Right renal pelvis (tissue), 4 donors: ENCODE data around the gene CYS1. TPM values are rescaled to one million over a fixed set of nuclear protein-coding genes. Genes with fewer than 3 reads are reported as not detected.

Experiments used
- DNase-seq, 4 donors: peaks; one replicate each; pipeline ENCODE4 v3.0.0-alpha.2; 2013; ENCODE audit warnings: low read depth in 4 of 4, low spot score in 3 of 4, missing footprints in 1 of 4
- polyA plus RNA-seq, 4 donors: library from polyadenylated mRNA; unstranded; fragments of 120-200 nt; gene quantifications; one replicate each; pipeline ENCODE4 v1.2.1, GENCODE V29; 2013; ENCODE audit not compliant: insufficient read length in 4 of 4

CYS1 gene
- polyA plus RNA-seq, 4 donors: 94.3 to 133 (median 103) TPM

DNA sequence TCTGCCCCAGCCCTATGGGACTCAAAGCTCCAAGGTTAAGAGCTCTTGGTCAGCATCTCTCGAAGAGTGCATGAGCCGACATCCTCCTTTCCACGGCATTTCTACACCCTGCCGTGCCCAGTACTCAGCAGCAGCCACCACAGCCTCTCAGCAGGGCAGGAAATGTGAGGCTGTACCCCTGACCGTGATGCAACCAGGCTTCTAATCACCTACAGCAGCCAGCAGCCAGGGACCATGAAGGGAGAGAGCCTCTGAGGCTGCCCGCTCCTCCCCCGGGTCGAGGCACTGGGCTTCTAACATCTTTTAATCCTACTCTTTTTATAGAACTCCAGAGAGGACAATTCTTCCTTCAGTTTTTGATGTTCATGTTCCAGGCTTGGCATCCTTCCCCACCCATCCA, 6.5 kb downstream of the CYS1 start:
- DNase-seq: no peak

DNA sequence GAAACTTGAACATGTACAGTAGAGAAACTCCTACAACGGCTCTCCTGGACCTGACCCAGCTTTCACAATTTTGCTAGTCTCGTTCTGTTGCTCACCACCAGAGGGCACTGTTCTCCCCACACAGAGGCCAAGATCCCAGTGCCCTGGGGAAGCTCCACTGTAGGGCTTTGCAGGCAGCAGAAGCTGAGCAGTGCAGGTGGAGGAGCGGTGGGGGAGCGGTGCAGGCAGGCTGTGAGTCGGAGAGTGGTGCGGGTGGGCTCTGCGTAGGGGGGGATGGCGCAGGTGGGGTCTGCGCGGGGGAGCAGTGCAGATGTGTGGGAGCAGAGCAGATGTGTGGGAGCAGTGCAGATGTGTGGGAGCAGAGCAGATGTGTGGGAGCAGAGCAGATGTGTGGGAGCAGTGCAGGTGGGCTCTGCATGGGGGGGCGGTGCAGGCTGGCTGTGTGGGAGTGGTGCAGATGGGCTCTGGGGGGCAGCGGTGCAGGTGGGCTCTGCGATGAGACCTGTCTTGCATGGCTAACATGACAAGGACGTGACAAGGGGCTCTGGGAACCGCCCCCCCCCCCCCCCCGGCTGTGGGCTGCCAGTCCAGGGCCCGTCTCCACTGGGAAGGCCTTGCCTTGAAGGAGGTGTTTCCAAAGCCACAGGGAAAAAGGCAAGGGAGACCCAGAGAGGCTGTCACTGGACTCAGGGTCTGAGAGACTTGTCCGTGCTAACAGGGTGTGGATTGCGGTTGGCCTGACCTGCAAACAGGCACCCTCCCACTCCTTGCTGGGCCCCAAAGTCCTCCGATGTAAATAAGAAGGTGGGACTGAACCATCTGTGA, 7.3 kb downstream of the CYS1 start:
- peak; percentile 79 to 88 (median 84) for DNase-seq

DNA sequence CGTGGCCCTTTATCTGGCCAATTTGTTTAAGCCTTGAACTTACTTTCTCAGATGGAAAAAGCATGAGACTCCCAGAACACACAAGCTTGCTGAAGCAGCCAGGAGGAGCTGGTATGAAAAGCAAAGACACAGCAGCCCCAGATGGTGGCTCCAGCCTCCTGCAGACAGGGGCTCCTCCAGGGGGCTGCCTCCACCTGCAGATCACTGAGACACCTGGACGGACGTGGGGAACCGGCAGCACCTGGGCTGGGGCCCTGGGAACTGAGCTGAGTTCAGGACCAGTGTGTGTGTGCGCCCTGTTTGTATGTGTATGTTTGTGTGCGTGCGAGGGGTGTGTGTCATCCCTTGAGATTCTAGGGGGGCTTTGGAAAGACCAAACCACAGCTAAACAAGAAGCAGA, 8.6 kb downstream of the CYS1 start:
- no peak for DNase-seq

DNA sequence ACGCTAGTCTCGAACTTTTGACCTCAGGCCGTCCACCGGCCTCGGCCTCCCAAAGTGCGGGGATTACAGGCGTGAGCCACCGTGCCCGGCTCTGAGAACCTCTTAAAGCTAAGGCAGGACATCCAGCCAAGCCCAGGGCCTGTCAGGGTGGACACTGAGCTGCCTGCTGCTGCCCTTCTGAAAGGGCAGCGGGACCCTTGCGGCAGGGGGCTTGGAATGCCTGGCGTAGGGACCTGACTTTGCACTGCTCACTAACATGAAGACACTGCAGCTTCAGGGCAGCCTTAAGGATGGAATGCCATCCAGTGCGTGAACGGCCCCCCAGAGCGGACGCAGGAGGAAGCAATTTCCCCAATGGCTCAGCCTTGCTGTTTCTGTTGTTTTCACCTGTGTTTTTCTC, 9.0 kb downstream of the CYS1 start:
- DNase-seq: no peak

DNA sequence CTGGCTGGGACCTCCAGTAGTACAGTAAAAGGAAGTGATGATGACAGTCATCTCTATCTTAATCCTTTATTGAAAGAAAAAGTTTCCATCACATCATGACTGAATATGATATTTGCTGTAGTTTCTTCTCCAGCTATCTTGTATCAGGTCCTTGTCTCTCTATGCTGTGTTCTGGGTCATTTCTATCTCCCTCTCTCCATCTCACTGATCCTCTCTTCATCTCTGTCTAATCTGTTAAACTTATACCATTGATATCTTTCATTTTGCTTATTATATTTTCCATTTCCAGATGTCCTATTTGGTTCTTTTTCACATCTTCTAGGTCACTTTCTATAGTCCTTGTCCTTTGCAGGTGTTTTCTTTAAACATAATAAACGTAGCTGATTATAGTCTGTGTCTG, 12.3 kb downstream of the CYS1 start:
- no peak for DNase-seq

DNA sequence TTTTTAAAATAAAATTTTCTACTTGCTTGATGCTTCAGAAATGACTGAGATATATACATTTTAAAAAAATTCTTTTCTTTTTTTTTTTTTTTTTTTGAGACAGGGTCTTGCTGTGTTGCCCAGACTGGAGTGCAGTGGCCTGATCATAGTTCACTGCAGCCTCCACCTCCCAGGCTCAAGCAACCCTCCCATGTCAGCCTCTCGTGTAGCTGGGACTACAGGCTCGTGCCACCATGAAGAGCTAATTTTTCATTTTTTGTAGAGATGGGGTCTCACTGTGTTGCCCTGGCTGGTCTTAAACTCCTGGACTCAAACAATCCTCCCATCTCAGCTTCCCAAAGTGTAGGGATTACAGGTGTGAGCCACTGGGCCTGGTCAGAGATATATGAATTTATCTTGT, 12.9 kb downstream of the CYS1 start:
- no peak for DNase-seq

DNA sequence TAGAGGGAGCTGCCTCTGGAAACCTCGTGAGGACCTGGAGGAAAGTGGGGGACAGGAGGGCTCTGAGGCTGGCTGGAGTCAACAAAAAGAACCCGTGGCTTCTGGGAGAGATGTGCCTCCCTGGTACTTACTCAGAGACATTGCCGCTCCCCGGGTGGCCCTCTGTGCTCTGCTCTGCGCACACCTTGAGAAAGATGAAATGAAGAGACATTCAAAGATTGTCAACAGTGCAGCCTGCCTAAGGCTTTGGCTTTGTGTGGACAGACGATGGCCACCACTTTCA, 14.5 kb downstream of the CYS1 start:
- DNase-seq: no peak

DNA sequence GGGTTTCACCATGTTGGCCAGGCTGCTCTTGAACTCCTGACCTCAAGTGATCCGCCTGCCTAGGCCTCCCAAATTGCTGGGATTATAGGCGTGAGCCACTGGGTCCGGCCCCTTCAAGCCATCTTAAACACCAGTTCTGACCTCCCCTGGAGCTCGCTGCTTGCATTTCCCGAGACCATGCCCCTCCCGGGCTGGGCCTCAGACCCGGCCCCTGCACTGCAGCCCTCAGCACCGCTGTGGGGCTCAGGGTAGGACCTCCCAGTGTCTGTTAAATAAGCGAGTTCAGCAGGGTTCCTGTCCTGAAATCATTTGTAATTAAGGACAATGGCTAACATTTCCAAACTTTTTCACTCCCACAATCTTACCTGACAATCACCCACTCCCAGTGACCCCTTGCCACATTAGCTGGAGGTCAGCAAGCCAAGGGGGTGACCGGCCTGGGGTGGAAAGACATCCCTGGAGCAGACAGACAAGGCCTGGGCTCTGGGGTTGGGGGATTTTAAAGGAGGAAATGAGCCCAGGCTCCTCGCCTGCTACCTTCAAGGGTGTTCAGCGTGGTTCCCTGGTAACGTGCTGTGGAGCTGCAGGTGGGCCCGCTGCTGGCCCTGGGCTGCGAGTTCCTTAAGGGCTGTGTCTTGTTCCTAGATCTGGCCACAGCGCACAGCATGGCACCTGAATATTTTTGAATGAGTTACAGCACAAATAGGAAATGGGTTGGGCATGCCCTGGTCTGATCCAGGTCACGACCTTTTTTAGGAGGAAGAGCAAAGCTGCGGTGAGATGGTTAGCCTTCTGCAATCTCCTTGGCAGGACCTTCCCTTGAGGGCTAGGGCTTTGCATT, 15.1 kb downstream of the CYS1 start:
- DNase-seq: no peak

DNA sequence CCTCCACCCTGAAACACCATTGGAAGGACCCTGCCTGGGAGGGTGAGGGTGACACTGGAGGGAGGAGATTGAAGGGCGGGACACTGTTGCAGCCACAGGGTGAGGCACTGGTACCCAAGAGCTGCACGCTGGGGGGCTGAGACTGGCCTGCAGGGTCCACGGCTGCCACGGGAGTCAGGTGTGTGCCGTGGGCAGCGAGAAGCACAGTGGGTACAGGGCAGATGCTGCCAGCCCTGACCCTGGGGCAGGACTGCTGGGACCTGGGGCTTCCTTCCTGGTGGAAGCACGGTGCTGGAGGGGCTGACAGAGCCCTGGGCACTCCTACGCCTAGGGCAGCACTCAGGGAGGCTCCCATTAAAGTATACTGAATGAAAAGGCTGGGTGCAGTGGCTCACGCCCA, 16.6 kb downstream of the CYS1 start:
- no peak for DNase-seq

DNA sequence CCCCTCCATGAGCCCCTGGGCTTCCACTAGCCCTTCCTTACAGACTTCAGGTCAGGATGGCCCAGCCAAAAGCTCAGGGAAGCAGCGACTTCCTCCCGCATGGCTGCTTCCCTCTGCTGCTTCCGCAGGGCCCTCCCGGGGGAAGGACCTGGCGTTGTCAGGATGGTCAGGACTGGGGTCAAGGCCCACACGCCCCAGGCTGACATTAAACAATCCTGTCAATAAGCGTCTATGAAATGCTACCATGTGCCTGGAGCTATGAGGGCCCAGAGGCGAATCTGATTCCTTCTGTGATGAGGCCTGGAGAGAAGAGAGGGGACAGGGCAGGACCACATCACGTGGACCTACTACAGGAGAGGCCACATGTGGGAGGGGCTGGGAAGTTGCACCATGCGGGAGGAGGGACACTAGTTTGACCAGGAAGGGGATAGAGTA, 17.3 kb downstream of the CYS1 start:
- no peak for DNase-seq

DNA sequence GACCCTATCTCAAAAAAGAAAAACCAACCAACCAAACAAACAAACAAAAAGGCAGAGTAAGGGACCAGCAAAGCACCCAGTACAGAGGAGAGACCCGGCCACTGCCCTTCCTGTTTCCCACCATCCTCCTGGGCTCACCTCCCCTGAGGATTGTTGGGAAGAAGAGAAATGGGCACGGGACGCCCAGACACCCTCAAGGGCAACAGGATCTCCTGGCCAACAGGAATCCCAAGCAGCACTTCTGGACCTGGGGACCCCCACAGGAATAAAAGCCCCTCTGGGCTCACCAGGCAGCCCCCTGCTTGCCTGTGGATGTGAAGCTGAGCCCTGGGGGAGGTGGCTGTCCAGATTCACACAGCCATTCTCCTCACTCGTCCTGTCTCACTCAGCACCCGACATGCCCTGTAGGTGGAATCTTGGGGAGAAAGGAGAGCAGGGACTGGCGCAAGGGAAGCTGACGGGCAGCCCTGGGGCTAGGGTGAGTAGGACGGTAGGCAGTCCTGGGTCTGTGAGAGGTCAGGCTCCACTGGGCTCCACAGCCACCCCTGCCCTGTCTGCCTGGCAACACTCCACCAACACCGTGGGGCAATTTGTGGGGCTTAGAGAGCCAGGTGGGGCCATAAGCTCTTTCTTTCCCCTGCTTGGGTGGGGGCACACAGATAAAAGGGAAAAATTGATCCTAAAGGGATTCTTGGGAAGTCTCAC, 18.8 kb downstream of the CYS1 start:
- DNase-seq: no peak

DNA sequence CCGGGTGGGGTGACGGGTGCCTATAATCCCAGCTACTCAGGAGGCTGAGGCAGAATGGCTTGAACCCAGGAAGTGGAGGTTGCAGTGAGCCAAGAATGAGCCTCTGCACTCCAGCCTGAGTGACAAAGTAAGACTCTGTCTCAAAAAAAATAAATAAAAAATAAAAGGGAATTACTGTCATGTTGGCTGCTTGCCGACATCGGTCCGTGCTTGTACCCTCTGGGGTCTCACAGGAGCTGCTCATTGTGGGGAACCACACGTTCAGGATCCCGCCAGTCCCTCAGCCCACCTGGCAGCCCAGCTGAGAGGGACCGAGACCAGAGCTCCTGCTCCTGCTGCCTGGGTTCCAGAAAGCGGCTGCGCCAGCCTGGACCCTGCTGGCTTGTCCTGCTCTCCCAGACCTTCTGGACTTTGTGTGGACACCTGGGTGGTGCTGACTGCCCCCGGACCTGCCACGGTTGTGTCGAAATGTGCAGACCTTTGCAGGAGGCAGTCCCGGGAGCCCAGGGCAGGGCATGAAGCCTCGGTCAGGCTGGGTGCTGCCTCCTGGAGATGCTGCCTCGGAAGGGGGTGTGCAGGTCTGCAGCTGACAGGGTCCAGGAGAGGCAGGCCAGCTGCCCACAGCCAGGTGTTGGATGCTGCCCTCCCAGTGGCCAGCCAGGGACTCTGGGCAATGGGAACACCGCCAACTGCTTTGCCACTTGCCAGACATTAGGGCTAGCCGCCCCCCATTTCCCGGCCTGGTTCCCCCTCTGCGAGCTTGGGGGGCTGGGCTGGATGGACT, 20.5 kb downstream of the CYS1 start:
- no peak for DNase-seq

DNA sequence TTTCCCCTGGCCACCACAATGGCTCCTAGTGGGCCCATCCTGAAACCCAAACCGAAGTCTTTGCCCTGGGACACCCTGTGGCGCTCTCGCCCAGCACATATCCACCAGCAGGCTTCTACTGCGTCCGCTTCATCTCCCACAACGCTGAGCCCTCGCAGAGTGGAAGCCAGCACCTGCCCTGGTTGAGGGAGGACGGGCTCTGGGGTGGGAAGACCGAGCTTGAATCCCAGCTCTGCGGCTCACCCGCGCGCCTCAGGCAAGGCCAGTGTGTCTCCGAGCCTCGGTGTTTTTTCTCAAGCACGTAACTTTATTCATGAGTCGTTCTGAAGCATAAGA, 21.2 kb downstream of the CYS1 start:
- no peak for DNase-seq

DNA sequence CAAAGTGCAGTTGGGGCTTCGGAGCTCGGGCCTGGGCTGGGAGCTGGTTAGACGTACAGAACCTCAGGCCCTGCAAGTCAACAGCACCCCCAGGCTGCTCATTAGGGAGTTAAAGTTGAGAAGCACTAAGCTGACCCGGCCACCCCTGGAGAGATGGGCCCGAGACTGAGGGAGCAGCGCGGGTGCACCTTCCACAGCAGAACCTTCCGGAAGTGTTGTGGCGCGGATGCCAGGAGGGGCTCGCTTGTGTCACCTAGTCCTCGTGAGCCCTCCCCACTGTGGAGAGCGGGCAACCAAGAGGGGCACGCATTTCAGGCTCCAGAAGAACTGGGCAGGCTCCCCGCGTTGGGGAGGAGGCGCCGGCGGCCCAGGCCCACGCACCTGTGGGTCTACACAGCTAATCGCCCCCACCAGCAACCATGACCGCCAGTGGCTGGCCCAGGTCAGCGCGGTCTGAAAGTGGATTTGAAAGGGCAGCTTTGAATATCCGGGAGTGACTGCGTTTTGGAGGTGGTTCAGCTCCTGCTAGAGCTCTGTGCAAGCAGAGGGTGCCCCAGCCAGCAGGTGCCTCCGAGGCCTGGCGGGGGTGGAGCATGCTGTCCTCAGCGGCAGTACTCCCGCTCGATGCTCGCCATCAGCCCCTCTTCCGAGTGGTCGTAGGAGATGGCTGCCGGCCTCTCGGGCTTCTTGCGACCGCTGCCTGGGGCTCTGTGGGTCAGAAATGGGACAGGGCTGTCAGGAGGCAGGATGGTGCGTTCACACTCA, 21.8 kb downstream of the CYS1 start:
- DNase-seq: no peak

DNA sequence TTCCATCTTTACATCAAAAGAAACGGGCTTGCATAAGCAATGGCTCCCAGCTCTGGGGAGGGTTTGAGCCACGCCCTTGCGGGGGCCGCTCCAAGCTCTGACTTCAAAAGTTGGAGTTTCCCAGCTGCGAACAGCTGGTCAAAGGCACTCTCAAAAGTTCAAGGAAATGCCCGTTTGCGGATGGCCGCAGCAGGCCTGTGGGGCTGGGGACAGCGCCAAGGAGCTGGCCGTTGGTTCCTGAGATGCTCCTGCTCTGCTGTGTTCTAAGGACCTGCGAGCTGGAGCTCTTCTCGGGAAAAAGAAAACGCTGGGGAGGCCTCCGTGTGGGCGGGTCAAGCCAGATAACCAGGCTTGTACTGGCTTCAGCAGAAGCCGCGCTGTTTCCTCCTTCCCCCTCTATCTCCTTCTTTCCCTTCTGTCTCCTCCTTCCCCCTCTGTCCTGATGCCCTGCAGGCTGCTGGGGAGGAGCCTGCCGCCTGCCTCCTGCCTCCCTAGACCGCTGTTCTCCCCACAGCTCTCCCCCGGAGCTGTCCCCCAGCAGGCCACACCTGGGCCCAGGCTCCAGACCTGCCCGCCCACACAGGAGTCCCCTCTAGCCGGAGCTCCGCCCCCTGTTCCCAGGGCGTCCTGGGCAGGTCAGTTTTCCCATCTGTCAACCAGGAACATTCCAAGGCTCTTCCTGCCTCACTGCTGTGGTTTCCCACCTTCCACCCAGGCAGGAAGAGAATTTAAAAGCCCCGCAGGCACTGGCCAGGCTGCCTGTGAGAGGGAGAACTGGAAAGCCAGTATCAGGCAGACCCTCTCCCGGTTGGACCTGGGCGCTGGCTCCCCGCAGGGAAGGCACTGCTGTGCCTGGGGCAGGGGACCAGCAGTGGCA, 22.7 kb downstream of the CYS1 start:
- DNase-seq: peak in 2 of 4 donors; percentile 69 to 78

DNA sequence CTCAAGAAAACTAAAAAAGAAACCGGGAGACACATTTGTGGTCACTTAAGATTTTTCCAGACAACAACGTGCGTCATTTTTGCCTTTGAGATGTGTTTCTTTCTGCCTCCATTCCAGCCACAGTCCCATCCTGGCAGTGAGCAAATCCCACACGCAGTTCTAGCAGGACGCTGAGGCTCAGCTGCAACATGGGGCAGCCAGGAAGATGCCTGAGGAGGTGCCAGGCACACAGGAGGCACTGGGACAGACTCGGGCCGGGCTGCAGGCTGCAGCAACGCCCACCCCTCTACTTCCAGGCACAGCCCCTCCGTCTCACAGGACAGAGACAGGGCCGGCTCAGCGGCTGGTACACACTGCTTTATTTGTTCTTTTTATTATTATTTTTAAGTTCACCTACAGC, 23.8 kb downstream of the CYS1 start:
- no peak for DNase-seq

DNA sequence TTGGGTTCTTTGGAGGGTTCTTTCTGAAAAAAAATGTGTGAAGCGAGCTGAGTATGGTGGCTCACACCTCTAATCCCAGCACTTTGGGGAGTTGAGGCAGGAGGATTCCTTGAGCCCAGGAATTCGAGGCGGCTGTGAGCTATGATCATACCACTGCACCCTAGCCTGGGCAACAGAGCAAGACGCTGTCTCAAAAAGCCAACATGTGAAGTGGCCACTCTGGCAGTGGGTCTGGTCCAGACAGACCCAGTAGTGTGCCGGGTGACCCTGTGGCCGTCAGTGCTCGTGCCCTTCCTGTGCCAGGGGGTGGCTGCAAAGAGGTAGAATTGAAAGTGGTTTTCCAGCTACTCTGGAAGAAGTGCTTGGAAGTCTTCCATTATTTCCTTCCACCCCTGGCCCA, 25.2 kb downstream of the CYS1 start:
- DNase-seq: no peak

DNA sequence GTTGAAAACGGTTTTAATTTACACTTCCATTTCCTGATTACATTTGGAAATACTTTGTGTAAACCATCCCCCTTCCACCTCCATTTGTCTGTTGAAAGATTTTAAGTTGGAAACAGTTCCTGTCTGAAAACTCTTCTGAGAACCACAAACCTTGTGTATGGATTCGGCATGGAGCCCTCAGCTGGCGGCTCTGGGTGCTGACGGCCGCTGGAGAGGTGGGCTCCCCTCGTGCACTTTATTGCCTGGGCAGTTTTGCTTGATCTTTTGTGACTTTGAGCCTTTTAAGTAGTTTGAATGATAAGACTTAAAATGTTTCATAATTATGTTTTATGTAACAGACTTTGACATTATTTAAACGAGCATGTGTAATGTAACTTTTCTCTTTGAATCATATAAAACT, 25.8 kb downstream of the CYS1 start:
- DNase-seq: no peak

DNA sequence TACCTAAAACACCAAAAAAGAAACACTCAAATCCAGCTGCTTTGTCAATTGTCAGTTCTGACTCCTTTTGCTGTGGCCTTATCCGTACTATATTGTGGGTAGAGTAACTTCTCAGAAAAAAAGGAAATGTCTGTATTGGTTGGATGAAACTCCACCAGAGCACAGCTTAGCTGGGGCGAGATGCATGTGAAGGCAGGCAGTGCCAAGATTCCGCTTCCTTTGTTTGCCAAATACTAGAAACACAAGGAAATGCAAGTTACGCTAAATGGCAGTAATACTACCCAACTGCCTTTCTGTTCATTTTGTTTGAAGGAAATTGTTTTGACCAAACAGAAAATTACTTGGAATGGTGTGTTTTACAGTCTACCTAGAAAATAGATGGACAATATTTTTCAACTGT, 26.9 kb downstream of the CYS1 start:
- no peak for DNase-seq
